Testis (tissue), 3 donors: ENCODE data around the gene CCDC71L. TPM values are rescaled to one million over a fixed set of nuclear protein-coding genes. Genes with fewer than 3 reads are reported as not detected.

Experiments used
- DNase-seq: peaks from one replicate; pipeline ENCODE4 v3.0.0-alpha.2; 2019
- H3K27ac ChIP-seq, 2 donors: fragments of 200-600 bp; sonication (generic); one replicate each; pipeline ENCODE4 v1.5.1; 2019
- H3K27me3 ChIP-seq: fragments of 200-600 bp; sonication (generic); one replicate; pipeline ENCODE4 v1.5.1; 2019
- H3K36me3 ChIP-seq: fragments of 200-600 bp; sonication (generic); one replicate; pipeline ENCODE4 v1.5.1; 2017; ENCODE audit warnings: low read depth; ENCODE audit errors: missing control alignments
- H3K4me1 ChIP-seq: fragments of 200-600 bp; sonication (generic); one replicate; pipeline ENCODE4 v1.5.1; 2019
- H3K4me3 ChIP-seq, 2 donors: fragments of 200-600 bp; sonication (generic); one replicate each; pipeline ENCODE4 v1.5.1; 2017 to 2019
- H3K9me3 ChIP-seq: fragments of 200-600 bp; sonication (generic); one replicate; pipeline ENCODE4 v1.5.1; 2017
- CTCF ChIP-seq, 3 experiments: fragments of 450-650 bp in 2 of 3; fragments of 200-600 bp in 1 of 3; sonication (generic) in 1 of 3; IDR thresholded peaks; one replicate each; pipeline ENCODE4 v1.5.1; 2016 to 2019; ENCODE audit warnings: antibody characterized with exemption in 3 of 3, mild to moderate bottlenecking in 2 of 3, moderate library complexity in 1 of 3
- POLR2A ChIP-seq: fragments of 450-650 bp; IDR thresholded peaks from one replicate; pipeline ENCODE4 v1.6.1; 2017; ENCODE audit warnings: antibody characterized with exemption, mild to moderate bottlenecking, moderate library complexity
- WGBS, 2 donors: methylation state at CpG; one replicate each; pipeline ENCODE4 v1.1.5; 2018; 5-methylcytosine and 5-hydroxymethylcytosine counted together
- intact Hi-C: fragments of 100-400 bp; cut with DNase I; formaldehyde crosslinking; loops from one replicate; pipeline ENCODE4 v1.15.1; 2023; ENCODE audit warnings: low total_unique reads
- polyA plus RNA-seq: library from polyadenylated mRNA; stranded (reverse); fragments of 350-450 nt; fragmentation: Illumina TruSeq; extraction: RNeasy Lipid Tissue Mini Kit (QIAGEN cat#74804); gene quantifications from one replicate; pipeline ENCODE4 v1.2.3, GENCODE V29; 2014; ENCODE audit warnings: low read depth, low replicate concordance; ENCODE audit not compliant: insufficient read depth
- total RNA-seq, 2 donors: library from RNA; depleted of rRNA; stranded (reverse); fragments of >200 nt; gene quantifications; one replicate each; pipeline ENCODE4 v1.2.3, GENCODE V29; 2016

CCDC71L gene
- total and polyA plus RNA-seq, 3 donors from 2014 or later = 10.0 to 38.0 (median 33.9) TPM

- no peaks in the 10 kb centered on the region for H3K27me3 ChIP-seq
- no peak overlapping the region for H3K4me3 ChIP-seq
- no peak for TF ChIP-seq CTCF (IDR thresholded peaks at IDR 0.05)
- TF ChIP-seq POLR2A = no peak
- intact Hi-C loops = no loop called here
- no peaks in the 10 kb centered on the region for H3K4me1 ChIP-seq
- DNase-seq = no peak
- no peak overlapping the region for H3K27ac ChIP-seq
- 79 to 93% methylated on average over 4 of the region's 4 CpGs for WGBS, 2 donors
- no peaks in the 10 kb centered on the region for H3K36me3 ChIP-seq
- H3K9me3 ChIP-seq = no peaks in the 10 kb centered on the region
Observed at GRCh38 chr7:106621393-106622132, 39.4 kb downstream of the CCDC71L start.

- Histone ChIP-seq H3K4me3 (no peak overlapping the region), H3K27me3 (no peaks in the 10 kb centered on the region), H3K9me3 (no peaks in the 10 kb centered on the region), H3K27ac (no peak overlapping the region), H3K4me1 (no peaks in the 10 kb centered on the region), H3K36me3 (no peaks in the 10 kb centered on the region)
- TF ChIP-seq CTCF (IDR thresholded peaks at IDR 0.05) (no peak), POLR2A (no peak)
- no peak for DNase-seq
- WGBS, 2 donors = 77% methylated on average over 2 of the region's 2 CpGs
- intact Hi-C loops = no loop called here
Observed at GRCh38 chr7:106620676-106621075, 40.3 kb downstream of the CCDC71L start.

- Histone ChIP-seq H3K9me3 (no peaks in the 10 kb centered on the region), H3K27me3 (no peaks in the 10 kb centered on the region), H3K4me1 (no peaks in the 10 kb centered on the region), H3K36me3 (no peaks in the 10 kb centered on the region), H3K4me3 (no peak overlapping the region), H3K27ac (no peak overlapping the region)
- intact Hi-C loops = no loop called here
- no peak for DNase-seq
- TF ChIP-seq CTCF (IDR thresholded peaks at IDR 0.05) (no peak), POLR2A (no peak)
Observed at GRCh38 chr7:106620034-106620433, 40.9 kb downstream of the CCDC71L start.

GRCh38 chr7:106619213-106619612, 41.7 kb downstream of the CCDC71L start:
- no peaks in the 10 kb centered on the region for H3K27me3 ChIP-seq
- no peak for TF ChIP-seq POLR2A
- TF ChIP-seq CTCF (IDR thresholded peaks at IDR 0.05) = no peak
- WGBS, 2 donors = 92 to 94% methylated on average over 4 of the region's 4 CpGs
- no peaks in the 10 kb centered on the region for H3K9me3 ChIP-seq
- no peaks in the 10 kb centered on the region for H3K4me1 ChIP-seq
- intact Hi-C loops = no loop called here
- no peak overlapping the region for H3K4me3 ChIP-seq
- no peak for DNase-seq
- H3K36me3 ChIP-seq = no peaks in the 10 kb centered on the region
- H3K27ac ChIP-seq = no peak overlapping the region

- Histone ChIP-seq H3K27ac (no peak overlapping the region), H3K4me1 (no peaks in the 10 kb centered on the region), H3K9me3 (no peaks in the 10 kb centered on the region), H3K4me3 (no peak overlapping the region), H3K36me3 (no peaks in the 10 kb centered on the region), H3K27me3 (no peaks in the 10 kb centered on the region)
- 43 to 58% methylated on average over 1 of the region's 1 CpG for WGBS, 2 donors
- no peak for DNase-seq
- intact Hi-C loops = no loop called here
- TF ChIP-seq CTCF (IDR thresholded peaks at IDR 0.05) = no peak
Observed at GRCh38 chr7:106618480-106618879, 42.5 kb downstream of the CCDC71L start.
